Choroid plexus epithelial cell (primary cell): ENCODE measurements around the gene CCDC157.
A peak's percentile ranks its signal among the peaks of the same experiment; 100 is the strongest.
"Not testable (repeated sequence)": the region's sequence is repeated elsewhere in the genome, so short reads cannot be mapped to it uniquely, and the experiment has no call there.

Experiments
- DNase-seq: peaks from one replicate; pipeline ENCODE4 v3.0.0-alpha.2; 2010; ENCODE audit warnings: low read depth
- H3K4me3 ChIP-seq: 2 replicates; pipeline ENCODE4 v1.5.1; 2011; ENCODE audit warnings: low read depth, mild to moderate bottlenecking, control low read depth, low read length, moderate library complexity
- CTCF ChIP-seq: conservative IDR thresholded peaks from 2 replicates; pipeline ENCODE4 v1.5.1; 2011; ENCODE audit warnings: low read depth, mild to moderate bottlenecking, control low read depth, inconsistent platforms, low read length, moderate library complexity

The CCDC157 gene

GRCh38 chr22:30393885-30394284 is 37.1 kb downstream of the CCDC157 start:
- no peak for TF ChIP-seq CTCF
- DNase-seq = no peak
- H3K4me3 ChIP-seq = no peak overlapping the region

GRCh38 chr22:30396871-30397655 is 40.3 kb downstream of the CCDC157 start, which contains the start of gene SEC14L2:
Gene SEC14L2, plus strand, starts transcription at chr22:30397018. Its CDS starts 99 bp downstream, at chr22:30397117.
- TF ChIP-seq CTCF = no peak
- peak within 1 kb of the TSS; percentile 87 for H3K4me3 ChIP-seq
- DNase-seq = peak; percentile 35

GRCh38 chr22:30397656-30398635 is 41.1 kb downstream of the CCDC157 start:
- DNase-seq = no peak
- TF ChIP-seq CTCF = no peak
- peak overlapping the region; percentile 87 for H3K4me3 ChIP-seq

- TF ChIP-seq CTCF = no peak
- no peak for DNase-seq
- peak overlapping the region; percentile 87 for H3K4me3 ChIP-seq
Measured at GRCh38 chr22:30398685-30399680, 42.2 kb downstream of the CCDC157 start.

GRCh38 chr22:30399718-30400117 is 42.9 kb downstream of the CCDC157 start:
- H3K4me3 ChIP-seq = no peak overlapping the region
- TF ChIP-seq CTCF = no peak
- no peak for DNase-seq

GRCh38 chr22:30400159-30400558 is 43.4 kb downstream of the CCDC157 start:
- TF ChIP-seq CTCF = no peak
- no peak for DNase-seq
- no peak overlapping the region for H3K4me3 ChIP-seq

GRCh38 chr22:30401024-30401423 is 44.2 kb downstream of the CCDC157 start:
- not testable (repeated sequence) for H3K4me3 ChIP-seq, DNase-seq
